DMS 273 (cell line): ENCODE data around the gene MUC15.
"Not testable (repeated sequence)": the region's sequence is repeated elsewhere in the genome, so short reads cannot be mapped to it uniquely, and the experiment has no call there.

Source experiments
- DNase-seq: peaks from one replicate; lab custom pipeline; 2025; ENCODE audit not compliant: unreplicated experiment; lab: John Stamatoyannopoulos, UW

Gene MUC15, protein sequence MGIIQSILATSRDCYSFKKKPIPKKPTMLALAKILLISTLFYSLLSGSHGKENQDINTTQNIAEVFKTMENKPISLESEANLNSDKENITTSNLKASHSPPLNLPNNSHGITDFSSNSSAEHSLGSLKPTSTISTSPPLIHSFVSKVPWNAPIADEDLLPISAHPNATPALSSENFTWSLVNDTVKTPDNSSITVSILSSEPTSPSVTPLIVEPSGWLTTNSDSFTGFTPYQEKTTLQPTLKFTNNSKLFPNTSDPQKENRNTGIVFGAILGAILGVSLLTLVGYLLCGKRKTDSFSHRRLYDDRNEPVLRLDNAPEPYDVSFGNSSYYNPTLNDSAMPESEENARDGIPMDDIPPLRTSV

DNA sequence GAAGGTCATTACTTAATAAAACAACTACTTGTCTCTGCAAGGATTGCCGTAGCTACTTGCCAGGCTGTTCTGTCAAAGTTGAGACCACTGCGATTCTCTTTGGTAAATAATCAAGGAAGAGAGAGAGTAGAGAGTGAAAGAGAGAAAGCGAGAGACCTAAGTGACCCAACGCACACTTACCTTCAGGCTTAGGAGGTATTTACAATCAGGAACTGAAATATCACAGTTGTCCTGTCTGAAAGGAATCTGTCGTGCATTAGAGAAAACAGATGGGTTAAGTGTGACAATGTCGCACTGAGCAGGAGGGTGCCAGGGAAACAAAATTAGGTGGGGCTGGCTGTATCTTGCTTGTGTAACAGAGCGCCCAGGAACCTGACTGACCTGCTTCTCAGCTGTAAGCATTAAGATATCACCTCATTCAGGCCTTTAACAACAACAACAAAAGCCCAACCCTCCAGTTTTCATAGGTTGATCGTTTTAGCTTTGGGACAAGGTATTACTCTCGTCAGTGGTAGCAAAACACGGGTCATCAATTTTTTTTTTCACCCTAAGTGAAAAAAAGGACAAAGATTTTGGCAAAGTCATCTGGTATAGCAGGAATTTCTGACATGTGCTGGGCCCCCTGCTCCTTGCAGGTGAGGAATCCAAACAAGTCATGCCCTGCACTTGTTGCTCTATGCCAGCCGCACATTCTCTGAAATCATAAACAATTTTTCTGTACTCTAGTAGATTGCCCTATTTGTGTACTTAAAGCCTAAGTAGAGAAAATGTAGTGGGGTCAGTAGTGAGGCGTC, at the start of gene MUC15:
MUC15 (minus strand) TSS at position 403 of the 794 bp plus-strand sequence. CDS start 5,169 bp downstream, outside the sequence.
- no peak for DNase-seq

- DNase-seq: no peak
These were observed 49.1 kb upstream of the MUC15 start for GRCh38 chr11:26621132-26621531.

GRCh38 chr11:26620282-26621045, 48.4 kb upstream of the MUC15 start:
- DNase-seq: no peak

- no peak for DNase-seq
These were observed 46.4 kb upstream of the MUC15 start for GRCh38 chr11:26618441-26618840.

- no peak for DNase-seq
These were observed 41.7 kb upstream of the MUC15 start for GRCh38 chr11:26613759-26614158.

- DNase-seq: no peak
These were observed 36.6 kb upstream of the MUC15 start for GRCh38 chr11:26608507-26609146.

DNA sequence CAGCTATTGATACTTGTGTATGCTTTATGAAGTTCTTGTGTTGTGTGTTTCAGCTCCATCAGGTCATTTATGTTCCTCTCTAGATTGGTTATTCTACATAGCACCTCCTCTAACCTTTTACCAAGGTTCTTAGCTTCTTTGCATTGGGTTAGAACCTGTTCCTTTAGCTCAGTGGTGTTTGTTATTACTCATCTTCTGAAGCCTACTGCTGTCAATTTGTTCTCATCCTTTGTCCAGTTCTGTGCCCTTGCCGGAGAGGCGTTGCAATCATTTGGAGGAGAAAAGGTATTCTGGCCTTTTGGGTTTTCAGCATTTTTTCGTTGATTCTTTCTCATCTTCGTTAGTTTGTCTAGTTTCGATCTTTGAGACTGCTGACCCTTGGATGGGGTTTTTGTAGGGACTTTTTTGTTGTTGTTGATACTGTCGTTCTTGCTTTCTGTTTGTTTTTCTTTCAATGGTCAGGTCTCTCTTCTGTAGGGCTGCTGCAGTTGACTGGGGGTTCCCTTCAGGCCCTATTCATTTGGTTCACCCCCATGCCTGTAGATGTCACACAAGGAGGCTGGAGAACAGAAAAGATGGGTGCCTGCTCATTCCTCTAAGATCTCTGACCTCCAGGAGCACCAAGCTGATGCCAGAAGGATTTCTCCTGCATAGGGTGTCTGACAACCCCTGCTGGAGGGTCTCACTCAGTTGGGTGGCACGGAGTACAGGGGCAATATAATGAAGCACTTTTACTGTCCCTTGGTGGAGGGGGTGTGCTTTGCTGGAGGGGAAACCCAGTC, 35.9 kb upstream of the MUC15 start:
- no peak for DNase-seq

DNA sequence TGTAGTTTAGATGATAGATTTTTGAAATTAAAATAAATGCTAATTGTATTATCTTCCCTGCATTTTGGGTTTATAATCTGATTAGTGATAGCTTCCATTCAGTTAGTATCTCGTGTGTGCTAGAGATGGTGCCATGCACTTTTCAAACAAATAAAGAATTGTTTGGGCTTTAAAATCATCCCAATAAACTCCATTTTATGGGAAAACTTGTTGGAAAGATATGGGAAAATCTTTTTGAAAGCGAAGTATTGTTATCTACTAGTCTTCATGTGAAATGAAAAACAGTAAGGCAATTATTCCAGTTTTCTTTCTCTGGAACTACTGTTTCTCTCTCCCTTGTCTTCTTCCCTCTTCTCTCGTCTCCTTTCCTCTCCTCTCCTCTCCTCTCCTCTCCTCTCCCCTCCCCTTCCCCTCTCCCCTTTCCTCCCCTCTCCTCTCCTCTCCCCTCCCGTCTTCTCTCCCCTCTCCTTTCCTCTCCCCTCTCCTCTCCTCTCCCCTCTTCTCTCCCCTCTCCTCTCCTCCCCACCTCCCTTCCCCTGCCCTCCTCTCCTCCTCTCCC, 27.9 kb upstream of the MUC15 start:
- no peak for DNase-seq

- DNase-seq: no peak
These were observed 27.4 kb upstream of the MUC15 start for GRCh38 chr11:26599425-26599824.

DNA sequence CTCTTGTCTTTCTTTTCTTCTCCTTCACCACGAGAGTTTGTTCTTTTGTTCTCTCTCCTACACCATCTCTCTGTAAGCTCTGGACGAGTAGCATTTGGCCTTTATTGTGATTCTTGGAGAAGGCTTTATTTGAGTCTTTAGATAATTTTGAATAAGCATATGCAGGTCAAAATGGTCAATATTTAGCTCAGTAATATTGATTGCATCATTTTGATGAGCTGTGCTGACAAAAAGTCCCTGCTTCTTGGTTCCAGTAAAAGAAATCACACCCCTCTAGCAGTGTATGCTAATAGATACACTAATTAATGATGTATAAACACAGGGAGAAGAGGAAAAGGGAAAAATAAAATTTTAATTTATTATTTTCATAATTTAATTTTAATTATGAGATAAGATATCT, 25.8 kb upstream of the MUC15 start:
- no peak for DNase-seq

DNA sequence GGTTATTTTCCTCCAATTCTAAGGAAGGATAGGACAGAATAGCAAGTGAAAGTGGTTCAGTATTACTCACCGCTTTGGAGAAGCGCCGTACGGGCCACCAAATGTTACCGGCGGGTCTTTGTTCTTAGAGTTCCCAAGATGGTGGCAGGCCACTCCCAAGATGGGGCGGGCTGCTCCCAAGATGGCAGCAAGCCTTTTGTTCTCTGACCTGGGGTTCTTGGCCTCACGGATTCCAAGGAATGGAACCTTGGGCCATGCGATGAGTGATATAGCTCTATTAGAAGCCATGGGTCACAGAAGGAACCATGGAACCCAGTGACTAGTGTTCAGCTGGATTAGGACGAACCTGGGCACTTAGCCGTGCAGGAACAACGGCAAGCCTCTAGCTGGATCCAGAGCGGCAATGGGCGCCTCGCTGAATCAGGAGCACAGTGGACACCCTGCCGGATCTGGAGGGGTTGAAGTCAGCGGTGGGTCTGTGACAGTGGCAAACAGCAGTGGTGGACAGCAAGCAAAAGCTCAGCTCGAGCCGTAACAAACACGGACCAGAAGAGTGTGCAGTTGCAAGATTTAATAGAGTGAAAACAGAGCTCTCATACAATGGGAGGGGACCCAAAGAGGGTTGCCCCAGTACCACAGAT, 25.1 kb upstream of the MUC15 start:
- not testable (repeated sequence) for DNase-seq

- DNase-seq: not testable (repeated sequence)
These were observed 23.3 kb upstream of the MUC15 start for GRCh38 chr11:26595207-26595865.

- no peak for DNase-seq
These were observed 21.6 kb upstream of the MUC15 start for GRCh38 chr11:26593691-26594090.

DNA sequence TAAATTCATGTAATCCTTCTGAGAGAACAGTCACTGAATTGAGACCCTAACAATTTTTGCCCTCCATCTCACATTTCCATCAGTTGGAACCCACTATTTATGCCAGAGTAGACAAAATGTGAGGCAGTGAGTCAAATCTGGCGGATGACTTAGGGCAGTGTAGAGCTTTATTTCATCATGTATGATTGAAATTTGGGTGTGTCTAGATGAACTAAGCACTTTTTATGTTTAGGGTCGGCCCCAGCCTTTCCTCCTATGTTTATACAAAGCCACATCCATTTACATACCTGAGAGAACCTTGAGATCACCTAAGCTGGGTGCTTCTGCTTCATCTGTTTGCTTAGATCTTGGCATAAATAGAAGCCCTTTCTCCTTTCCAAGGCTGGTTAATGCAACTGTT, 15.0 kb upstream of the MUC15 start:
- no peak for DNase-seq

- DNase-seq: no peak
These were observed 12.8 kb upstream of the MUC15 start for GRCh38 chr11:26584818-26585217.

GRCh38 chr11:26583550-26583949, 11.5 kb upstream of the MUC15 start:
- DNase-seq: no peak

GRCh38 chr11:26580929-26581328, 8.9 kb upstream of the MUC15 start:
- DNase-seq: no peak

DNA sequence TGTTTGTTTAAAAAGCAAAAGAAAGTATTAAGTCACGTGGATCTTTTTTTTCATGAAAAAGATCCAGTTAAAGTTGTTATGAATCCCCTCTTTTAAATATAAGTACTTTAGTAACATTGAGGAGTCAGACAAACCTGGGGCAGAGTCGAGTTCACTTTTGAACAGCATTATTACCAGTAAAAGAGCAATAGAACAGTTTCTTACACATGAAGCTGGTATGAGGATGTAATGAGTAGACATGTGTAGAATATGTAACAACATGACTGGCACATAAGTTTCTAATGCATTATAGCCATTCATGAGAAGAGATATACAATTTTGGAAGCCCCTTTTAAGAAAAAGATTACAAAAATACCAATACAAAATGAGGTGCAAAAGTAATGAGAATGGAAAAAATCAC, 7.6 kb upstream of the MUC15 start:
- DNase-seq: no peak
